Skeletal muscle satellite cell (primary cell): Measurements from ENCODE around the gene TMUB1. TPM values are rescaled to one million over a fixed set of nuclear protein-coding genes. Genes with fewer than 3 reads are reported as not detected.

Experiments
- H3K27me3 ChIP-seq: 2 replicates; pipeline ENCODE4 v1.7.0; 2013; ENCODE audit warnings: low read length; ENCODE audit not compliant: control insufficient read depth, insufficient read depth
- H3K36me3 ChIP-seq: 2 replicates; pipeline ENCODE4 v1.7.0; 2013; ENCODE audit warnings: mild to moderate bottlenecking, control low read depth, low read length; ENCODE audit not compliant: insufficient read depth
- H3K4me1 ChIP-seq: 2 replicates; pipeline ENCODE4 v1.7.0; 2013; ENCODE audit warnings: low read length; ENCODE audit not compliant: control insufficient read depth, insufficient read depth
- H3K4me2 ChIP-seq: 2 replicates; pipeline ENCODE4 v1.7.0; 2013; ENCODE audit warnings: mild to moderate bottlenecking, low read length
- H3K4me3 ChIP-seq: 2 replicates; pipeline ENCODE4 v1.7.0; 2013; ENCODE audit warnings: low read length
- H3K9ac ChIP-seq: 2 replicates; pipeline ENCODE4 v1.7.0; 2013; ENCODE audit warnings: mild to moderate bottlenecking, low read depth, low read length, moderate library complexity
- H3K9me3 ChIP-seq: replicated peaks from 2 replicates; pipeline ENCODE4 v1.7.0; 2013; ENCODE audit warnings: mild to moderate bottlenecking, control low read depth, low read length
- total RNA-seq: library from RNA; depleted of rRNA; stranded (reverse); fragments of >200 nt; gene quantifications from 2 replicates; pipeline ENCODE4 v1.2.3, GENCODE V29; 2012; rRNA removed

The TMUB1 gene, protein sequence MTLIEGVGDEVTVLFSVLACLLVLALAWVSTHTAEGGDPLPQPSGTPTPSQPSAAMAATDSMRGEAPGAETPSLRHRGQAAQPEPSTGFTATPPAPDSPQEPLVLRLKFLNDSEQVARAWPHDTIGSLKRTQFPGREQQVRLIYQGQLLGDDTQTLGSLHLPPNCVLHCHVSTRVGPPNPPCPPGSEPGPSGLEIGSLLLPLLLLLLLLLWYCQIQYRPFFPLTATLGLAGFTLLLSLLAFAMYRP
- total RNA-seq = 18.8 and 25.1 TPM in 2 replicates

DNA sequence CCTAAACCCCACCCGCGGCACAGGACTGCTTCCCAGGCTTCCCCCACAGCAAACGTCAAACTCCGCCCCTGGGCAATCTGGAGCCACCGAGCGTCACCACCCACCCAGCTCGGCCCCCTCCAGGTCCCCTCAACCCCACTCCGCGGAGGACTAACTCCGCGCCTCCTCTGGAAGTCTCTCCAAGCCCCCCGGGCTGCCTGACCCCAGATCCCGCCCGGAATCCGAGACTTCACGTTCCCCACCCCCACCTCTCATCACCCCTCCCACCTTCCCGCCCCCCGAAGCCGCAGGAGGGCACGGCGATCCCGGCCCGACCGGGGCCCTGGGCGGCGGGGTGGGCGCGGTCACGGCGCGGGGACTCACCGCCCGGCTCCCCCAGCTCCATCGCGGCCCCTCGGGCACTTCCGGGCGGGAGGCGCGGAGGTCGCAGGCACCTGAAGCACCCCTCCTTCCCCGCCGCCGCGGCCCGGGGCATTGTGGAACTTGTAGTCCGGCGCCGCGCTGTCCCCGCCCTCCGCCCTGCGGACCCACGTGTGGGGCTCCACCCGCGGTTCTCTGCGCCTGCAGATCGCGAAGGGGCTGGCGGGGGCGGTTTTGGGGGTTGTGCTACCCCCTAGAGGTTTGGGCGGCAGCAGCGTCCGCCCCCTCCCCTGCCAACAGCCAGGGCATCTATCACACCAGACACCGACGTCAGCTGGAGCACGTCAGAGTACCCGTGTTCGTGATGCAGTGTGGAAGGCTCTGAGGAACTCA is at the start of gene TMUB1:
Gene TMUB1 (minus strand): TSS at position 423 of the 753 bp plus-strand sequence. CDS start 930 bp downstream, outside the sequence.
- H3K4me3 ChIP-seq = peak within 1 kb of the TSS; percentile 81
- H3K36me3 ChIP-seq = peaks cover 4% of the 10 kb centered on the region
- H3K4me1 ChIP-seq = peaks cover 51% of the 10 kb centered on the region
- H3K9ac ChIP-seq = peak within 1 kb of the TSS; percentile 99
- H3K4me2 ChIP-seq = peak within 1 kb of the TSS; percentile 99
- no peaks in the 10 kb centered on the region for H3K27me3 ChIP-seq
- H3K9me3 ChIP-seq = no peaks in the 10 kb centered on the region

DNA sequence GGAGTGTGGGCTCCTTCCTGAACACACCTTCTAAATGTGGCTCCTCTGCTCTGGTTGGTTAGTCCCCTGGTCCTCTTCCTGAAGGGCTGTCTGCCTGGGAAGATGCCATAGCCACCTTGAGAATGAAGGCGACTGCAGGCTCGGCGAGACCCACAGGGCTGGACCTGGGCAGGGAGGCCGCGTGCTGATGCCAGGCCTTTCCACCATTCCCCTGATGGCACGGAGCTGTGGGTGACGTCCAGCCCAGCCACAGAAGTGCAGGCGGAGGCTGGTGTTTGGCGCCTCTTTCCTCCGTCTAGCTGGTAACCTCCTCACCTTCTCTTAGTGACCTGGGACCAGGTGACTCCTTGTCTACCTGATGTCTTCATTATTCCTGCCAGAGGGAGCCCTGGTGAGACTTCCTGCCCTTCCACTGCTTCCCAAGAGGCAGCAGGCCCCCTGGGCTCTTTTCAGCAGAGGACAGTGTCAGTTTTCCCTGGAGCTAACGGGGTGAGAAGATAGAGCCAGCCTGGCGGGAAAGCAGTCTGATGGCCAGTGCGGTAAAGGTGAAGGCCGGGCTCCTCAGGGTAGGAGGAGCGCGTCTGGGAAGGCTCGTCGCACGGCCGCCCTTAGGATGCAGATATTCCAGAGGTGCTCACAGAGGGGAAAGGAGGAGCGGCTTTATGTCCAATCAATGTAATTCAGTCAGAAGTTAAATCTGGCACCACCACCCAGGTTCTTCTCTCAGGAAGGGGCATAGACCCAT is 49.3 kb upstream of the TMUB1 start:
- Histone ChIP-seq H3K36me3 (peaks cover 78% of the 10 kb centered on the region), H3K9me3 (no peaks in the 10 kb centered on the region), H3K4me2 (no peak overlapping the region), H3K4me1 (peaks cover 6% of the 10 kb centered on the region), H3K27me3 (no peaks in the 10 kb centered on the region), H3K4me3 (no peak overlapping the region), H3K9ac (no peak overlapping the region)

DNA sequence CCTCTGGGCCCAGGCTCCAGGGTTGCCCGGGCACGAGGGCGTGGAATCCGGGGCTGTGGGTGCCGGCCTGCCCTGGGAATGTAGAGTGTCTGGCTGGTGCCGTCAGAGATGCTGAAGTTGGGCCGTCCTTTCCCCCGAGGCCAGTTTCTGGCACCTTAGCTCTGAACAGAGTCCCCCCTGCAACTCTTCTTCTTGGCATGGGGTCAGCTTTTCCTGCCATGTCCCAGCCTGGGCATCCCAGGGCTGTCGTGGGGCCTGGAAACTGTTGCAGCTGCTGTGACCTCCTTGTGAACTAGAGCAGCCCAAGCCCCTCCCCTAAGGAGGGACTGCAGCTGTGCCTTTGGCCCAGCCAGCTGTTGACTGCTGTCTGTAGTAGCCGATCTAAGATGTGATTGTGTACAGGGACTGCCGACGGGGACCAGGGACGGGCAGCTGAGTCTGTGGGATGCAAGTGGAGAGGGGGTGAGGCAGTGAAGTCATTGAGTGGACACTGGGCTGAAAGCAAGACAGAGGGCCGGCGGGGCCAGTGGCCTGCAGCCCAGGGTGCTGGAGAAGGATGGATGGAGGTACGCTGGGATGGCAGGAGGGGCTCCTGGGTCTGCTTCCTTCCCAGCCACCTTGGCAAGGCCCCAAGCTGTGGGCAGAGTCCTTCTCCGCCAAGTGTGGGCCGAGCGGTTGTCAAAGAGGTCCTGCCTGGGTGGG is 48.5 kb upstream of the TMUB1 start:
- H3K36me3 ChIP-seq = peaks cover 82% of the 10 kb centered on the region

DNA sequence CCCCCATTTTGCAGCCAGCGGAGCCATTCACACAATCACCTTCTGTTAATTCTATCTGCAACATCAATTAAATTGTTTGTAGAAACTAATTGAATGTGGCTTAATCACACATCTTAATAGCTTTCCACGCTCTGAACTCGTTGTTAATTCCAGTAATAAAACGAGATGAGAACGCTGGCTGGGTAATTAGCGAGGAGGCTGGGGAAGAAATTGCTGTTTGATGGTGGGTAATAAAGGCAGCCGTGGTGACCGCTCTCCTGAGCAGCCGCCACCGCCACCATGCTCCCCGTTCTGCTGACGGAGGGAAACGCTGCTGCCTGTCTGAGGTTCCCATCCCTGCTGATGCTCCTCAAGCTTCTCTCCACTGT is 47.9 kb upstream of the TMUB1 start:
- H3K27me3 ChIP-seq = no peaks in the 10 kb centered on the region
- H3K9me3 ChIP-seq = no peaks in the 10 kb centered on the region
- peaks cover 6% of the 10 kb centered on the region for H3K4me1 ChIP-seq
- H3K4me2 ChIP-seq = no peak overlapping the region
- H3K9ac ChIP-seq = no peak overlapping the region
- H3K4me3 ChIP-seq = no peak overlapping the region
- peaks cover 76% of the 10 kb centered on the region for H3K36me3 ChIP-seq

More for the DNA sequence above, 48.5 kb upstream of the TMUB1 start:
- peaks cover 6% of the 10 kb centered on the region for H3K4me1 ChIP-seq
- no peak overlapping the region for H3K4me3 ChIP-seq
- H3K9me3 ChIP-seq = no peaks in the 10 kb centered on the region
- H3K4me2 ChIP-seq = no peak overlapping the region
- no peak overlapping the region for H3K9ac ChIP-seq
- no peaks in the 10 kb centered on the region for H3K27me3 ChIP-seq

DNA sequence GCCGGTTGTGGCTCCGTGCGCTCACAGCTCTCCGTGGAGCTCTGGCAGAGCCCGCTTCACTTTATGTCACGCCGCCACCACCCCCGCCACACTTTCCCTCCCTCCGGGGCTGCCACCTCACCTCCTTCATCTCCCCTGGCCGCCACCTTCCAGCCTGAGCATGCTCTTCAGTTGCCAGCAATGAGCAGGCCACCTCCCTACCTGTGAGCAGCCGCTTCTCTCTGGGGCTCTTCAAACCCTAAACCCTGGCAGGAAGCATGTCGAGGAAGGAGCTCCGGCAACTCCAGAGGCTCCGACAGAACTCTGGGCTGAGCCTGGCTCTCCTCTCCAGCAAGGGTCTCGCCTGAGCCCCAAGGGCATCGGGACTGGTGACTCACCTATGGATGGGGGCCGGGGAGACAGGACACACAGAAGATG is 47.5 kb upstream of the TMUB1 start:
- Histone ChIP-seq H3K4me3 (no peak overlapping the region), H3K9me3 (no peaks in the 10 kb centered on the region), H3K4me2 (no peak overlapping the region), H3K4me1 (peaks cover 6% of the 10 kb centered on the region), H3K9ac (no peak overlapping the region), H3K27me3 (no peaks in the 10 kb centered on the region), H3K36me3 (peaks cover 72% of the 10 kb centered on the region)

DNA sequence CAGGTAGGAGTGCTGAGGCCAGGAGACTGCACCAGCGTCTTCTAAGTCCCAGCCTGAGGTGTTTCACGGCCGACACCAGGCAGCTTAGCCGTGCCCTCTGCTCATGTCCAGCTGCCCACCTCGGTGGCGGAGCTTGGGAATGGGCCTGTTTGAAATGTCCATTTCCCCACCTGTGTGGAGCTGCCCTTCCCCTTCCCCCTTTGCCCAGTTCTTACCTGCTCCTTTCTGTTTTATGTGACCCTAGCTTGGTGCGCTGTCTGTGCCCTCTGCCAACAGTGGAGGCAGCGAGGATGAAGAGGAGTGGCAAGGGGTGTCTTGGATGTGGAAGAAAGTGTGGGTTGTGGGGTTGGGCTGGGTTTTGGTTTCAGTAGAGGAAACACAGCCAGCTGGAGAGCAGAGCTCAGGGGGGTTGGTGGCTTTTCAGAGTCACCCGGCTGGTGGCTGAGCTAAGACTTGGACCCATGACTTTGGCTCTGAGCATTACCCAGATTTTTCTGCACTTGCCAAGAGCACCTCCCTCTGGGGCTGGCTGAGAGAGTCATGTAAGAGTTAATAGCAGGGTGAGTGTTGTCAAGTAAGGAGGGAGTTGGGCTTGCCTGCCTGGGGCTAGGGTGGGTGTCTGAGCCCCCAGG is 46.8 kb upstream of the TMUB1 start:
- Histone ChIP-seq H3K27me3 (no peaks in the 10 kb centered on the region), H3K4me3 (no peak overlapping the region), H3K9ac (no peak overlapping the region), H3K36me3 (peaks cover 66% of the 10 kb centered on the region), H3K4me1 (peaks cover 13% of the 10 kb centered on the region), H3K9me3 (no peaks in the 10 kb centered on the region), H3K4me2 (no peak overlapping the region)

DNA sequence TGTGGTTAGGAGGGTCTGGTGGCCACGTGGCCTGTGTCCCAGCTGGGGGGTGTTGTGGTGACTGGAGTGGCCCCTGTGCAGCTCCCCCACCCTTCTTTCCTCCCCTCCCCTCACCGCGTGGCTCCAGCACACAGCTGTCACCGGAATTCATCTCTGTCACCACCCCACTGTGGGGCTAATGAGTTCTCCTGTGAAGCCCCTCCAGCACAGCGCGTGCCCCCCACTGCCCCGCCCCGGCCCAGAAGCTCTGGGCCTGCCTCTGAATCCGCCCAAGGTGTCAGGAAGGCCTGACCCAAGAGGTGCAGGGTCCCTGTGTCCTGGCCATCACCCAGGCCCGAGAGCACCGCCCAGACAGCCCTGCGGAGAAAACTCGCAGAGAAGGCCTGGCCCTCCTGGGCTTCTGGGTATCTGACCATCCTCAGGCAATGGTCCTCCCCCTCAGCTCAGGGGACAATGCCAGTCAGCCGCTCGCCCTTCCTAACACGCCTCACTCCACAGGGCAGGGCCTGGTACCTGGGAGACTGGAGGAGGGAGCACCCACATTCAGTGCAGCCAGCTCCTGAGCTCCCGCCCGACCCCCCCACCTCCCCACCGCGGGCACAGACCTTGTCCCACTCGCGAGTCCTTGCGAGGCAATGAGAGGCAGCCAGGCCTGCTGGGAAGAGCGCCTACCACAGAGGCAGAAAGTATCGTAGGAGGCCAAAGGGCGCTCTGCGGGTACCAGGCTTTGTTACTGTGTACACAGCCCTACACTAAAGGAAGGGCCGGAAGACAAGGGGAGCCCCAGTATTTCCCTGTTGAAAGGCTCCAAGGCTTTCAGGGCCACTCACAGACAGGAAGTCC is 46.0 kb upstream of the TMUB1 start:
- H3K27me3 ChIP-seq = no peaks in the 10 kb centered on the region
- no peak overlapping the region for H3K4me3 ChIP-seq
- H3K9me3 ChIP-seq = no peaks in the 10 kb centered on the region
- peaks cover 13% of the 10 kb centered on the region for H3K4me1 ChIP-seq
- no peak overlapping the region for H3K9ac ChIP-seq
- no peak overlapping the region for H3K4me2 ChIP-seq
- H3K36me3 ChIP-seq = peaks cover 67% of the 10 kb centered on the region

DNA sequence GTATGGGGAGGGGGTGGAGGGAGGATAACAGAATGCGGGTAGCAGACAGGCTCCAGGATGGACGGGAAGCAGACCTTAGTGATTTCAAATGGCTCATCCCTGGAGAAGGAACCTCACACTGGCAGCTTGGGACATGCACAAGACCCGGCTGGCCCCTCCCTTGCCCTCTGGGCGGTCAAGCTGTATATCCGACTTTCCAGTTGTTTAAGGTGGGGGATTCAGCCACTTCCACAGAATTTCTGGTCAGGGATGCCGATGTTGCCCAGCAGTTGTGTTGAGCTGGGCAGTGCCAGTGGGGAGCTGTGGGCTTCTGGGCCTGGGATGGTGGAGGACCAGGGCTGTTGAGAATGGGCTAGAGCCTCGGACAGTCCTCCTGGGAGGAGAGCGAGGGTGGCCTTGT is 45.4 kb upstream of the TMUB1 start:
- no peak overlapping the region for H3K4me3 ChIP-seq
- H3K27me3 ChIP-seq = no peaks in the 10 kb centered on the region
- no peak overlapping the region for H3K4me2 ChIP-seq
- H3K9ac ChIP-seq = no peak overlapping the region
- H3K36me3 ChIP-seq = peaks cover 65% of the 10 kb centered on the region
- no peaks in the 10 kb centered on the region for H3K9me3 ChIP-seq
- H3K4me1 ChIP-seq = peaks cover 13% of the 10 kb centered on the region

DNA sequence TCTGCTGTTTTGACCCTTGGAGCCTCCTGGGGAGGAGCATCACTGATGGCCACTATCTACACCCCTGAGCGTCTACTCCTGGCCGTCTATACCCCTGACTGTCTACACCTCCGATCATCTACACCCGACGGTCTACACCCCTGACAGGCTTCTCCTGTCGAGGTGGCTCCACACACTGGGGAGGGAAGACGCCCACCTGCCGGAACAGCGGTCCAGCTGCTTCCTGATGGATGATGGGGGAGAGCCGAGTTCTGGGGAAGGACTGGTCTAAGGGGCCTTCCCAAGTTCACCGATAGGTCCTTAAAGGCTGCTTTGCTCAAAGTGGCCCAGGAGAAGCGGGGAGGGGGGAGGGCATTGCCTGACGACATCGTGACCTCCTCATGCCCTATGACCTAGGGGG is 44.9 kb upstream of the TMUB1 start:
- Histone ChIP-seq H3K9me3 (no peaks in the 10 kb centered on the region), H3K36me3 (peaks cover 68% of the 10 kb centered on the region), H3K9ac (no peak overlapping the region)

DNA sequence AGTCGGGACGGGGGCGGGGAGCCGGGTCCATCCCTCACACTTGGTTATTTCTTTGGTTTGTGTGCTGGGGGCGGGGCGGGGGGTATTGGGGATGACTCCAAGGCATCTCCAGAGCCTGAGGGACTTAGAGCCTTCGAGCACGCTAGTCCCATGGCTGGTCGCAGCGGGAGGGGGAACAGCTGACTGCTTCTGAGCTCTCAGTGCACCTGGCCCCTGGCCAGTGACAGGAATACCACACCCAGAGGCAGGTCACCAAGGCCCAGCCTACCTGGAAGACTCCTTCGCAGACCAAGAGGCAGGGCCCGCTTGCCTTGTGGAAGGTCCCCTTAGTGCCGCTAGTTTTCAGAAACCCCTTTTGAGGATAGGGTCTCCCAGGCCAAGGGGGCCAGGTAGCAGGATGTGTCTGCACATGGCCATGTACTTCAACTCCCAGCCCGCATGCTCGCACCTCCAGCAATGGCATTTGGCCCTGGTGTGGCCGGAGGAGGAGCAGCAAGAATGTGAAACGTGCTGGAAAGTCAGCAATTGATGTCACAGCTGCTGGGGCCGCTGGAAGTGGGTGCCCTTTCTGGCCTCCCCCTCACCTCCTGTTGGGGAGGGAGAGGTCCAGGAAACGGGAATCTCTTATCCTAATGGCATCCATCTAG is 43.3 kb upstream of the TMUB1 start:
- H3K36me3 ChIP-seq = peaks cover 68% of the 10 kb centered on the region

More for the DNA sequence above, 44.9 kb upstream of the TMUB1 start:
- H3K4me1 ChIP-seq = peaks cover 13% of the 10 kb centered on the region
- no peak overlapping the region for H3K4me2 ChIP-seq
- no peaks in the 10 kb centered on the region for H3K27me3 ChIP-seq
- H3K4me3 ChIP-seq = no peak overlapping the region

More for the DNA sequence above, 43.3 kb upstream of the TMUB1 start:
- H3K4me2 ChIP-seq = no peak overlapping the region
- no peaks in the 10 kb centered on the region for H3K27me3 ChIP-seq
- H3K4me1 ChIP-seq = peaks cover 12% of the 10 kb centered on the region
- no peak overlapping the region for H3K4me3 ChIP-seq
- no peaks in the 10 kb centered on the region for H3K9me3 ChIP-seq
- H3K9ac ChIP-seq = no peak overlapping the region
